ENCODE measurements around the gene GK.
A peak's percentile ranks its signal among the peaks of the same experiment; 100 is the strongest.

The GK gene

DNA sequence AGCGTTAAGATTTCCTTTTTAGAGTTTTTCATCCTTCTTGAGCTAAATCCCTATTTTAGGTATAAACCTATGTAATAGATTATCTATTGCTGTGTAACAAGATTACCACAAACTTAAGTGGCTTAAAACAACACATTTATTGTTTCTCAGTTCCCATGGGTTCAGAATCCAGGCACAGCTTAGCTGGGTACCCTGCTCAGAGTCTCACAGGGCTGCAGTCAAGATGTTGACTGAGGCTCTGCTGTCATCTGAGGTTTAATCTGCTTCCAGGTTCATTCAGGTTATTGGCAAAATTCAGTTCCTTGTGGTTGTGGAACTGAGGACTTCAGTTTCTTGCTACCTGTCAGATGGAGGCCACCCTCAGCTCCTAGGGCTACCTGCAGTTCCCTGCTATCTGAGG, 60.9 kb downstream of the GK start:
- Histone ChIP-seq H3K4me3 (no peak overlapping the region), H3K4me1 (no peaks in the 10 kb centered on the region), H3K27ac (no peak overlapping the region), H3K36me3 (peaks cover 0 to 3% (median 0%) of the 10 kb centered on the region in 3 donors), H3K27me3 (no peaks in the 10 kb centered on the region), H3K9me3 (no peaks in the 10 kb centered on the region)
- TF ChIP-seq, protein P1, sequence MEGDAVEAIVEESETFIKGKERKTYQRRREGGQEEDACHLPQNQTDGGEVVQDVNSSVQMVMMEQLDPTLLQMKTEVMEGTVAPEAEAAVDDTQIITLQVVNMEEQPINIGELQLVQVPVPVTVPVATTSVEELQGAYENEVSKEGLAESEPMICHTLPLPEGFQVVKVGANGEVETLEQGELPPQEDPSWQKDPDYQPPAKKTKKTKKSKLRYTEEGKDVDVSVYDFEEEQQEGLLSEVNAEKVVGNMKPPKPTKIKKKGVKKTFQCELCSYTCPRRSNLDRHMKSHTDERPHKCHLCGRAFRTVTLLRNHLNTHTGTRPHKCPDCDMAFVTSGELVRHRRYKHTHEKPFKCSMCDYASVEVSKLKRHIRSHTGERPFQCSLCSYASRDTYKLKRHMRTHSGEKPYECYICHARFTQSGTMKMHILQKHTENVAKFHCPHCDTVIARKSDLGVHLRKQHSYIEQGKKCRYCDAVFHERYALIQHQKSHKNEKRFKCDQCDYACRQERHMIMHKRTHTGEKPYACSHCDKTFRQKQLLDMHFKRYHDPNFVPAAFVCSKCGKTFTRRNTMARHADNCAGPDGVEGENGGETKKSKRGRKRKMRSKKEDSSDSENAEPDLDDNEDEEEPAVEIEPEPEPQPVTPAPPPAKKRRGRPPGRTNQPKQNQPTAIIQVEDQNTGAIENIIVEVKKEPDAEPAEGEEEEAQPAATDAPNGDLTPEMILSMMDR (IDR thresholded peaks at IDR 0.05), result no peak
- intact Hi-C loops (cut with DNase I; ENCODE audit: low total_unique reads), result no loop called here
- DNase-seq, result no peak

DNA sequence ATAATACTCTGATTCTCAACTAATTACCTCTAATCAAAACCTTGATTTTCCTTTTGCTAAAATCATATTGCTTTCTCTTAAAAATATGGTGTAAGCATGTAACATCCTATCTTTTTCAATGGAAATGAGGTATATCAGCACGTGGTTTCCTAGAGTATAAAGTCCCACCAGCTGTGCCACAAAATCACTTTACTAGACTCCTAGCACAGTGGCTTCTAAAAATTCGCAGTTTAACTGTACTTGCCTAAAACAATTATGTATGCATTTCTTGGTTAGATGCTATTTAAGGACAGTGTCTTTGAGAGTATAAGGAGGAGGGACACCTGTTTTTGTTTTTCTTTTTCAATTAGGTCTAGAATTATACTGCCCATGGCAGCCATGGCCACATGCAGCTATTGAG, 62.8 kb downstream of the GK start:
- H3K27me3 ChIP-seq, result no peaks in the 10 kb centered on the region
- no peak for DNase-seq
- H3K4me1 ChIP-seq, result no peaks in the 10 kb centered on the region
- no peaks in the 10 kb centered on the region for H3K9me3 ChIP-seq
- intact Hi-C loops (cut with DNase I; ENCODE audit: low total_unique reads), result no loop called here
- H3K36me3 ChIP-seq, result no peaks in the 10 kb centered on the region
- TF ChIP-seq, protein P1 (IDR thresholded peaks at IDR 0.05), result no peak
- no peak overlapping the region for H3K27ac ChIP-seq
- H3K4me3 ChIP-seq, result no peak overlapping the region

- H3K27ac ChIP-seq, result no peak overlapping the region
- H3K4me1 ChIP-seq, result no peaks in the 10 kb centered on the region
- intact Hi-C loops (cut with DNase I; ENCODE audit: low total_unique reads), result no loop called here
- TF ChIP-seq, protein P1 (IDR thresholded peaks at IDR 0.05), result no peak
- no peaks in the 10 kb centered on the region for H3K9me3 ChIP-seq
- H3K36me3 ChIP-seq, result no peaks in the 10 kb centered on the region
- no peak for DNase-seq
- no peaks in the 10 kb centered on the region for H3K27me3 ChIP-seq
- no peak overlapping the region for H3K4me3 ChIP-seq
Measured at GRCh38 chrX:30733852-30734660, 80.8 kb downstream of the GK start.

- Histone ChIP-seq H3K9me3 (no peaks in the 10 kb centered on the region), H3K27ac (no peak overlapping the region), H3K36me3 (no peaks in the 10 kb centered on the region), H3K27me3 (no peaks in the 10 kb centered on the region), H3K4me1 (no peaks in the 10 kb centered on the region), H3K4me3 (no peak overlapping the region)
- intact Hi-C loops (cut with DNase I; ENCODE audit: low total_unique reads), result no loop called here
- no peak for DNase-seq
- TF ChIP-seq, protein P1 (IDR thresholded peaks at IDR 0.05), result no peak
Measured at GRCh38 chrX:30734782-30735181, 81.6 kb downstream of the GK start.

- no peaks in the 10 kb centered on the region for H3K36me3 ChIP-seq
- no peaks in the 10 kb centered on the region for H3K4me1 ChIP-seq
- H3K9me3 ChIP-seq, result no peaks in the 10 kb centered on the region
- no peak overlapping the region for H3K27ac ChIP-seq
- intact Hi-C loops (cut with DNase I; ENCODE audit: low total_unique reads), result no loop called here
- H3K4me3 ChIP-seq, result no peak overlapping the region
- peak in 1 of 2 donors; percentile 36 for DNase-seq
- no peaks in the 10 kb centered on the region for H3K27me3 ChIP-seq
- TF ChIP-seq, protein P1 (IDR thresholded peaks at IDR 0.05), result peak in 1 of 2 experiments; percentile 23
Measured at GRCh38 chrX:30735839-30736238, 82.6 kb downstream of the GK start.

All from tibial artery (tissue), 4 donors.